Testis (tissue), 2 donors: ENCODE measurements around the gene AGO1.

Experiments
- POLR2A ChIP-seq: fragments of 450-650 bp; IDR thresholded peaks from one replicate; pipeline ENCODE4 v1.6.1; 2017; ENCODE audit warnings: antibody characterized with exemption, mild to moderate bottlenecking, moderate library complexity
- TF ChIP-seq, protein P1 (sequence below), 3 experiments: fragments of 450-650 bp in 2 of 3; fragments of 200-600 bp in 1 of 3; sonication (generic) in 1 of 3; IDR thresholded peaks; one replicate each; pipeline ENCODE4 v1.5.1; 2016 to 2019; ENCODE audit warnings: antibody characterized with exemption in 3 of 3, mild to moderate bottlenecking in 2 of 3, moderate library complexity in 1 of 3

DNA sequence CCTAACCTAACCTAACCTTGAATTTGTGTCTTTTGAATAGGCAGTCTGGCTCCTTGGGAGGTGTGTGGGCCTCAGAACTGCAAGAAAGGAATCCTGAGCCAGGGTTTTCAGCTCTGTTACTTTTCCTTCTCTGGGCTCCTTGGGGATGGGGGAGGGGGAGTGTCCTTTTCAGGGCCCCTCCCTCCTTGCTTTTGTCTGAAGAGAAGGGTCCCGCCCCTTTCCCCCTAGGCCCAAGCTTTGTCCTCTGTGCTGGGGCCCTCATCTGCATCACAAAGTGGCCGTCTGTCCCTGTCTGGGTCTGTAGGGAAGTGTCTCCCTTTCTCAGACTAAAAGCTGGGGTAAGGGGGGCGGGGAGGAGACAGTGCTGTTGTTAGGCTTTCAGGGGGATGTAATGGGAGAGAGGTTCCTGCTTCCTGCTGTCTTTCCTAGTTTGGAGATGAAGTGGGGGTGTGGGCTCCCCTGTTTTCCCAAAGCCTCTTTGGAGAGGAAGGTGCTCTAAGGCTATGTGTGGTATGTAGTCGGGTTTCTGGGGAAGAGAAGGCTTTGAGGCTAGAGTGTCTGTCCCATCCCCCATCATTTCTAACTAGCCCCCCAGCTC is 3.1 kb downstream of the AGO1 start:
- no peak for TF ChIP-seq POLR2A
- TF ChIP-seq, protein P1, sequence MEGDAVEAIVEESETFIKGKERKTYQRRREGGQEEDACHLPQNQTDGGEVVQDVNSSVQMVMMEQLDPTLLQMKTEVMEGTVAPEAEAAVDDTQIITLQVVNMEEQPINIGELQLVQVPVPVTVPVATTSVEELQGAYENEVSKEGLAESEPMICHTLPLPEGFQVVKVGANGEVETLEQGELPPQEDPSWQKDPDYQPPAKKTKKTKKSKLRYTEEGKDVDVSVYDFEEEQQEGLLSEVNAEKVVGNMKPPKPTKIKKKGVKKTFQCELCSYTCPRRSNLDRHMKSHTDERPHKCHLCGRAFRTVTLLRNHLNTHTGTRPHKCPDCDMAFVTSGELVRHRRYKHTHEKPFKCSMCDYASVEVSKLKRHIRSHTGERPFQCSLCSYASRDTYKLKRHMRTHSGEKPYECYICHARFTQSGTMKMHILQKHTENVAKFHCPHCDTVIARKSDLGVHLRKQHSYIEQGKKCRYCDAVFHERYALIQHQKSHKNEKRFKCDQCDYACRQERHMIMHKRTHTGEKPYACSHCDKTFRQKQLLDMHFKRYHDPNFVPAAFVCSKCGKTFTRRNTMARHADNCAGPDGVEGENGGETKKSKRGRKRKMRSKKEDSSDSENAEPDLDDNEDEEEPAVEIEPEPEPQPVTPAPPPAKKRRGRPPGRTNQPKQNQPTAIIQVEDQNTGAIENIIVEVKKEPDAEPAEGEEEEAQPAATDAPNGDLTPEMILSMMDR (IDR thresholded peaks at IDR 0.05): no peak
